Psoas muscle (tissue), 8 donors: ENCODE measurements around the gene SPATA21. TPM values are rescaled to one million over a fixed set of nuclear protein-coding genes. Genes with fewer than 3 reads are reported as not detected.

Experiments used
- ATAC-seq, 4 donors: fragments of 200-7000 bp; cut with Tn5 transposase; one replicate each; pipeline ENCODE4 v1.9.1; 2020; ENCODE audit warnings: moderate library complexity in 3 of 4, mild to moderate bottlenecking in 2 of 4
- DNase-seq, 2 donors: peaks; one replicate each; pipeline ENCODE4 v3.0.0-alpha.2; 2020
- H3K27ac ChIP-seq: fragments of 200-600 bp; one replicate; pipeline ENCODE4 v1.8.0; 2022
- H3K27me3 ChIP-seq, 3 donors: fragments of 200-600 bp in 1 of 3; one replicate each; pipeline versions ENCODE4 v1.6.1 to v1.8.0; 2013 to 2022; ENCODE audit warnings: low read length in 2 of 3, mild to moderate bottlenecking in 2 of 3, moderate library complexity in 1 of 3; ENCODE audit not compliant: insufficient read depth in 3 of 3
- H3K36me3 ChIP-seq, 2 donors: fragments of 200-600 bp in 1 of 2; one replicate each; pipeline versions ENCODE4 v1.6.1 to v1.8.0; 2013 to 2022; ENCODE audit warnings: low read depth in 1 of 2, mild to moderate bottlenecking in 1 of 2, moderate library complexity in 1 of 2; ENCODE audit not compliant: insufficient read depth in 1 of 2
- H3K4me1 ChIP-seq: fragments of 200-600 bp; one replicate; pipeline ENCODE4 v1.8.0; 2022
- H3K4me3 ChIP-seq: fragments of 200-600 bp; one replicate; pipeline ENCODE4 v1.8.0; 2022; ENCODE audit warnings: mild to moderate bottlenecking
- H3K9me3 ChIP-seq: fragments of 200-600 bp; one replicate; pipeline ENCODE4 v1.8.0; 2022
- CTCF ChIP-seq: fragments of 200-600 bp; IDR thresholded peaks from one replicate; pipeline ENCODE4 v1.8.0; 2022; ENCODE audit warnings: antibody characterized with exemption
- WGBS, 3 donors: extraction: QIAGEN DNeasy Blood & Tissue Kit; methylation state at CpG; one replicate each; pipeline versions ENCODE4 v1.1.6 to v1.1.7; 2013; 5-methylcytosine and 5-hydroxymethylcytosine counted together
- intact Hi-C, 2 donors: fragments of 100-400 bp; cut with DNase I; formaldehyde crosslinking; loops; one replicate each; pipeline versions ENCODE4 v1.11.0 to v1.14.2; 2022
- polyA plus RNA-seq, 3 donors: library from polyadenylated mRNA; stranded (reverse); fragments of 200-250 nt; gene quantifications; one replicate each; pipeline ENCODE4 v1.2.3, GENCODE V29; 2013
- total RNA-seq, 4 donors: library from RNA; stranded (reverse); fragmentation: NEBNext Ultra II Directional in 2 of 4; extraction: Animal tissue kit (Norgen Biotek cat#: 25700) in 2 of 4; gene quantifications; one replicate each; pipeline versions ENCODE4 v1.2.1 to v1.2.4, GENCODE V29; 2021 to 2023
- donor health status: healthy with polysubstance abuse.
- donor health status: DM: no; HTN: no; CAD: no; lungs with moderate emphysema.
- donor health status: Bipolar disorder and iron deficiency.
- donor health status: healthy.
- donor health status: DM: yes; HTN: yes; CAD: no.
- donor health status: DM: no; HTN: no; CAD: no.
- donor health status: DM: no; HTN: no; CAD: no.
- donor health status: DM: yes; HTN: yes; CAD: no.

Gene SPATA21
- total and polyA plus RNA-seq, 7 donors, result 0.21 to 0.52 (median 0.44) TPM; not detected in 4

- no peaks in the 10 kb centered on the region for H3K4me1 ChIP-seq
- H3K27me3 ChIP-seq, result no peaks in the 10 kb centered on the region
- H3K4me3 ChIP-seq, result no peak overlapping the region
- intact Hi-C loops, result no loop called here
- ATAC-seq, result no peak
- H3K36me3 ChIP-seq, result no peaks in the 10 kb centered on the region
- WGBS, 3 donors, result 86 to 94% (median 88%) methylated on average over 10 of the region's 10 CpGs
- no peak for DNase-seq
- no peak overlapping the region for H3K27ac ChIP-seq
- no peak for TF ChIP-seq CTCF
- H3K9me3 ChIP-seq, result no peaks in the 10 kb centered on the region
Measured at GRCh38 chr1:16425125-16426025, 11.8 kb downstream of the SPATA21 start.

- ATAC-seq, result no peak
- Histone ChIP-seq H3K36me3 (no peaks in the 10 kb centered on the region), H3K9me3 (no peaks in the 10 kb centered on the region), H3K27ac (no peak overlapping the region), H3K4me3 (no peak overlapping the region), H3K4me1 (no peaks in the 10 kb centered on the region), H3K27me3 (no peaks in the 10 kb centered on the region)
- no peak for DNase-seq
- no peak for TF ChIP-seq CTCF
- intact Hi-C loops, result no loop called here
- WGBS, 3 donors, result 82 to 88% (median 85%) methylated on average over 7 of the region's 7 CpGs
Measured at GRCh38 chr1:16422041-16422440, 15.2 kb downstream of the SPATA21 start.

GRCh38 chr1:16421201-16421600 lies 16.0 kb downstream of the SPATA21 start:
- Histone ChIP-seq H3K27ac (no peak overlapping the region), H3K36me3 (no peaks in the 10 kb centered on the region), H3K4me1 (no peaks in the 10 kb centered on the region), H3K9me3 (no peaks in the 10 kb centered on the region), H3K4me3 (no peak overlapping the region), H3K27me3 (no peaks in the 10 kb centered on the region)
- ATAC-seq, result no peak
- 77 to 81% (median 79%) methylated on average over 7 of the region's 7 CpGs for WGBS, 3 donors
- no peak for TF ChIP-seq CTCF
- DNase-seq, result no peak
- intact Hi-C loops, result no loop called here

- H3K36me3 ChIP-seq, result no peaks in the 10 kb centered on the region
- ATAC-seq, result no peak
- H3K27ac ChIP-seq, result no peak overlapping the region
- DNase-seq, result no peak
- no peak for TF ChIP-seq CTCF
- 63 to 66% (median 64%) methylated on average over 9 of the region's 9 CpGs for WGBS, 3 donors
- no peak overlapping the region for H3K4me3 ChIP-seq
- no peaks in the 10 kb centered on the region for H3K4me1 ChIP-seq
- no peaks in the 10 kb centered on the region for H3K9me3 ChIP-seq
- H3K27me3 ChIP-seq, result no peaks in the 10 kb centered on the region
- intact Hi-C loops, result no loop called here
Measured at GRCh38 chr1:16420424-16421118, 16.7 kb downstream of the SPATA21 start.
